A549 (cell line): Measurements from ENCODE around the gene GLRA3.

Experiments used
- BCL3 ChIP-seq: fragments of >200 bp; sonication (Bioruptor Twin); formaldehyde crosslinking; IDR thresholded peaks from 3 replicates; pipeline ENCODE4 v1.6.1; 2016
- CEBPB ChIP-seq, 2 experiments: fragments of >200 bp in 1 of 2; sonication (Bioruptor Twin) in 1 of 2; formaldehyde crosslinking in 1 of 2; IDR thresholded peaks; 2 replicates each; pipeline ENCODE4 v1.6.1; 2012 to 2016
- CTCF ChIP-seq: fragments of >200 bp; sonication (Bioruptor Twin); formaldehyde crosslinking; IDR thresholded peaks from 3 replicates; pipeline ENCODE4 v1.5.1; 2016
- EP300 ChIP-seq, 2 experiments: fragments of >200 bp; sonication (Bioruptor Twin); formaldehyde crosslinking; IDR thresholded peaks; 2 replicates in 1 of 2; 3 replicates in 1 of 2; pipeline ENCODE4 v1.6.1; 2016 to 2017
- HEYL ChIP-seq: fragments of 250-450 bp; sonication (Bioruptor Pico); IDR thresholded peaks from 2 replicates; pipeline ENCODE4 v1.8.0; 2021; ENCODE audit warnings: mild to moderate bottlenecking, moderate library complexity
- KDM1A ChIP-seq: fragments of 200-600 bp; sonication (generic); IDR thresholded peaks from 2 replicates; pipeline ENCODE4 v1.6.1; 2016; ENCODE audit warnings: low read depth, mild to moderate bottlenecking
- MAX ChIP-seq: IDR thresholded peaks from 2 replicates; pipeline ENCODE4 v1.6.1; 2012
- NR3C1 ChIP-seq: fragments of >200 bp; sonication (Bioruptor Twin); formaldehyde crosslinking; IDR thresholded peaks from 3 replicates; pipeline ENCODE4 v1.6.1; 2017
- POLR2A ChIP-seq: IDR thresholded peaks from 2 replicates; pipeline ENCODE4 v1.6.1; 2012; ENCODE audit warnings: mild to moderate bottlenecking, low read length
- REST ChIP-seq: fragments of 200-600 bp; sonication (generic); IDR thresholded peaks from 2 replicates; pipeline ENCODE4 v1.6.1; 2016; ENCODE audit warnings: antibody characterized with exemption, mild to moderate bottlenecking, moderate library complexity
- RNF2 ChIP-seq: fragments of 200-600 bp; sonication (generic); IDR thresholded peaks from 2 replicates; pipeline ENCODE4 v1.6.1; 2016; ENCODE audit warnings: low read depth, mild to moderate bottlenecking, antibody characterized with exemption, moderate library complexity, borderline replicate concordance
- ZC3H11A ChIP-seq: fragments of 450-650 bp; IDR thresholded peaks from 2 replicates; pipeline ENCODE4 v1.6.1; 2014; ENCODE audit warnings: antibody characterized with exemption, mild to moderate bottlenecking

- TF ChIP-seq MAX (no peak), RNF2 (no peak), CTCF (no peak), ZC3H11A (no peak), POLR2A (no peak), BCL3 (no peak), NR3C1 (no peak), HEYL (no peak), EP300 (IDR thresholded peaks at IDR 0.05) (no peak), KDM1A (no peak), CEBPB (IDR thresholded peaks at IDR 0.05) (no peak), REST (no peak)
Measured at GRCh38 chr4:174672276-174672675, 156.8 kb downstream of the GLRA3 start.
